Measurements from ENCODE around the gene BRD3. TPM values are rescaled to one million over a fixed set of nuclear protein-coding genes. Genes with fewer than 3 reads are reported as not detected.

The BRD3 gene
- total RNA-seq, 1 donor from 2014 or later = 20.9 TPM

Other genes with a start within 250 kb of the BRD3 start
- 9.9 TPM for gene VAV2, start 75.7 kb downstream of the BRD3 start, total RNA-seq
- 3.7 TPM for gene BRD3OS, start 42.5 kb downstream of the BRD3 start, total RNA-seq
- gene WDR5, start 68.1 kb upstream of the BRD3 start, total RNA-seq = 28.2 TPM
- gene RNU6ATAC, start 96.5 kb upstream of the BRD3 start, total RNA-seq = not detected